Liver (tissue), 3 donors: ENCODE data around the gene EBPL.

Experiments
- ATF3 ChIP-seq: IDR thresholded peaks from 2 replicates; pipeline ENCODE4 v1.6.1; 2016; ENCODE audit warnings: antibody characterized with exemption
- CTCF ChIP-seq: fragments of 150-350 bp; IDR thresholded peaks from 2 replicates; pipeline ENCODE4 v1.5.1; 2017; ENCODE audit warnings: improper control_type of control experiment, low read depth, low read length; ENCODE audit not compliant: missing input control
- HNF4G ChIP-seq: IDR thresholded peaks from 2 replicates; pipeline ENCODE4 v1.6.1; 2016; ENCODE audit warnings: antibody characterized with exemption
- NR2F2 ChIP-seq: IDR thresholded peaks from 2 replicates; pipeline ENCODE4 v1.6.1; 2016; ENCODE audit warnings: antibody characterized with exemption
- RAD21 ChIP-seq, 2 donors: IDR thresholded peaks; 2 replicates each; pipeline ENCODE4 v1.6.1; 2016; ENCODE audit warnings: antibody characterized with exemption in 2 of 2, mild to moderate bottlenecking in 2 of 2
- SP1 ChIP-seq: IDR thresholded peaks from 2 replicates; pipeline ENCODE4 v1.6.1; 2018; ENCODE audit warnings: antibody characterized with exemption, mild to moderate bottlenecking
- ZBTB33 ChIP-seq: IDR thresholded peaks from 2 replicates; pipeline ENCODE4 v1.6.1; 2016; ENCODE audit warnings: antibody characterized with exemption
- TF ChIP-seq, protein P1 (sequence below): IDR thresholded peaks from 2 replicates; pipeline ENCODE4 v1.6.1; 2016; ENCODE audit warnings: antibody characterized with exemption
- TF ChIP-seq, protein P2 (sequence below): IDR thresholded peaks from 2 replicates; pipeline ENCODE4 v1.6.1; 2016; ENCODE audit warnings: antibody characterized with exemption, mild to moderate bottlenecking
- donor health status: healthy.
- donor health status: healthy.

DNA sequence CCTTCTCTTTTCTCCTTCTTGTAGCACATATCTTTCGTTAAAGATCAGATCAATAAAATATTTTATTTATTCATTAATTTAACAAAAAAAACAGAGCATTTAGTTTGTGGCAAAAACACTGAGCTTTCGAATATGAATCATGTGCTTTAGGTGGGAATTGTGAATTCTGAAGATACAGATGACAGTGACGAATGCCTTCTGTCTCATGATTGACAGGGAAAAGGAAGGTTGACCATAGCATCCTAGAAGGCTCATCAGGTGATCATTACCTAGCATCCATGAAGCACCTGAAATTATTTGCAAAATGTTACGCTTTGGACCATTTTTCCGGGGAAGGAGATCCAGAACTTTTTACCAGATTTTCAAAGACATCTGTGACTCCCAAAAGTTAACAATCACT lies 59.1 kb downstream of the EBPL start:
- TF ChIP-seq ZBTB33 = no peak
- TF ChIP-seq ATF3 = no peak
- TF ChIP-seq CTCF = no peak
- TF ChIP-seq, protein P1, sequence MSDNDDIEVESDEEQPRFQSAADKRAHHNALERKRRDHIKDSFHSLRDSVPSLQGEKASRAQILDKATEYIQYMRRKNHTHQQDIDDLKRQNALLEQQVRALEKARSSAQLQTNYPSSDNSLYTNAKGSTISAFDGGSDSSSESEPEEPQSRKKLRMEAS = no peak
- no peak for TF ChIP-seq SP1
- no peak for TF ChIP-seq NR2F2
- TF ChIP-seq, protein P2, sequence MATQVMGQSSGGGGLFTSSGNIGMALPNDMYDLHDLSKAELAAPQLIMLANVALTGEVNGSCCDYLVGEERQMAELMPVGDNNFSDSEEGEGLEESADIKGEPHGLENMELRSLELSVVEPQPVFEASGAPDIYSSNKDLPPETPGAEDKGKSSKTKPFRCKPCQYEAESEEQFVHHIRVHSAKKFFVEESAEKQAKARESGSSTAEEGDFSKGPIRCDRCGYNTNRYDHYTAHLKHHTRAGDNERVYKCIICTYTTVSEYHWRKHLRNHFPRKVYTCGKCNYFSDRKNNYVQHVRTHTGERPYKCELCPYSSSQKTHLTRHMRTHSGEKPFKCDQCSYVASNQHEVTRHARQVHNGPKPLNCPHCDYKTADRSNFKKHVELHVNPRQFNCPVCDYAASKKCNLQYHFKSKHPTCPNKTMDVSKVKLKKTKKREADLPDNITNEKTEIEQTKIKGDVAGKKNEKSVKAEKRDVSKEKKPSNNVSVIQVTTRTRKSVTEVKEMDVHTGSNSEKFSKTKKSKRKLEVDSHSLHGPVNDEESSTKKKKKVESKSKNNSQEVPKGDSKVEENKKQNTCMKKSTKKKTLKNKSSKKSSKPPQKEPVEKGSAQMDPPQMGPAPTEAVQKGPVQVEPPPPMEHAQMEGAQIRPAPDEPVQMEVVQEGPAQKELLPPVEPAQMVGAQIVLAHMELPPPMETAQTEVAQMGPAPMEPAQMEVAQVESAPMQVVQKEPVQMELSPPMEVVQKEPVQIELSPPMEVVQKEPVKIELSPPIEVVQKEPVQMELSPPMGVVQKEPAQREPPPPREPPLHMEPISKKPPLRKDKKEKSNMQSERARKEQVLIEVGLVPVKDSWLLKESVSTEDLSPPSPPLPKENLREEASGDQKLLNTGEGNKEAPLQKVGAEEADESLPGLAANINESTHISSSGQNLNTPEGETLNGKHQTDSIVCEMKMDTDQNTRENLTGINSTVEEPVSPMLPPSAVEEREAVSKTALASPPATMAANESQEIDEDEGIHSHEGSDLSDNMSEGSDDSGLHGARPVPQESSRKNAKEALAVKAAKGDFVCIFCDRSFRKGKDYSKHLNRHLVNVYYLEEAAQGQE = no peak
- no peak for TF ChIP-seq RAD21 (IDR thresholded peaks at IDR 0.05)
- TF ChIP-seq HNF4G = no peak
